T-helper 9 cell (primary cell): ENCODE results near the gene PLEKHA1.

Experiments
- DNase-seq: peaks from one replicate; pipeline ENCODE4 v3.0.0-alpha.2; 2020

PLEKHA1 gene

DNA sequence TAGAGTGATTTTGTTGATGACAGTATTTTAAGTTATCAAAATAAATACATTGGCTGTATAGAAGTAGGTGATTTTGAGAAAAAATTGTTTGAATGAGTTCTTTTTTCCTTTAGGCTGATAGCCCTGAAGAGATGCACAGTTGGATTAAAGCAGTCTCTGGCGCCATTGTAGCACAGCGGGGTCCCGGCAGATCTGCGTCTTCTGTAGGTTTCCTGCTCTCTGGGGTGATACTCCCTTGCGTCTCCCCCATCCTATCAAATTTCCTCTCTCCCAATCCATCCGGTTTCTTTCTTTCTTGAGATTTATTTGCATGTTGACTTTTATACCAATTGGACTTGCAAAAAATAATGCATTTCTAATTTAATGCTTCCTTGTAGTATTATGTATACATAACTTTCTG is 52.3 kb downstream of the PLEKHA1 start:
- no peak for DNase-seq

DNA sequence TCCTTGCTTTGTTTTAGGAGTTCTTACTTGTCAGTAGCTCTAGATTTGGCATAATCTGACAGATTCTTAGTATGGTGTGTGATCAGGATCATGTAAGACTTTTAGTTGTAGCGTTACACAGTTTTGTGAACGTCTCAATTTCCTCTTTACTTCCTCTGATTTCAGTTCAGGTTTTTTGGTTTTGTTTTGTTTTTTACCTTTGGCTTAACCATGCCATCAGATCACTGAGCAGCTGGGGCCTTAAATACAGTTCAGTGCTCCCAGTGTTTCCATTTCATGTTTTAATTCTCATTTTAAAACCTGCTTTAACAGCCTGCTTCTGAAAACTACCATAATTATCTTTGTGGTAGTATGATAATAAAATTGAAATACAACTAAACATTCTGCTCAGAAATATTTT is 52.8 kb downstream of the PLEKHA1 start:
- no peak for DNase-seq

DNA sequence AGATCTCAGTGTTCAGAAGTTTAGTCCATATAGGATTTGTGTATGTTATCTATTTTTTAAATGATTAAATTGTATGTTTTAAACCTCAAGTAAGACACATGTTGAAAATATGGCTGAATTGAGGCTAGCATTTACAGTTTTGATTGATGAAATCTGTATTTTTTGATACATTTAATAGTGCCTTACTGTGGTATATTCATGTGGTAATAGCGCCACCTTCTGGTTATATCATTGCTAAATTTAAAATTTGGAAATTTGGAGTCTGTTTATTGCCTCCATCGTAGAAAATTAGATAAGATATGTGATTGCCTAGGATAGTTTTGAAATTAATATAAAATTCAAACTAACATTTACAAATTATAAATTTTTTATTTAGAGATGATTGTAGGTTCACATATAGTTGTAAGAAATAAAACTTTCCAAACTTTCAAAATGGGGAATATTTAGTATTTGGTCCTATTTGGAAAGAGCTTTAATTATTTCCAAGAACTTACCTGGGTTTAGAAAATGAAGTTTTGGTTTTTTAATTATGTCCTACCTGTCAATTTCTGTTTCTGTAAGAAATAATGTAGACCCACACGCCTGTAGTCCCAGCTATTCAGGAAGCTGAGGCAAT is 60.8 kb downstream of the PLEKHA1 start:
- DNase-seq: no peak

DNA sequence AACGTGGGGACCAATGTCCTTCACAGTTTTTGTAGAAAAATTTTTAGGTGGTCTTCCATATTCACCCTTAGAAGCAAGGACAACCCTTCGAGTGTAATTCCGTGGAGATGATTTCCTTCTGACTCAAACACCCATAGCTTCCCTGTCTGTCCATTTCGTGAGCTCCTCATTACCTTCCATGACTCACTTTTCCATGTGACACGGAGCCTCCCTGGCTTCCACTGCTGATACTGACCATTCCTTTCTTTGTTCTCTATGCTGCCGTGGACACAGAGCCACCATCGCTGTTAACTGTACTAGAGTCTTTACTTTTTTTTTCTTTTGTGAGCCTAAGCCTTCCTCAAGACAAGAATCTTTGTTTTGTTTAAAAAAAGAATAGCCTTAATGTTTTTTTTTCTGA is 67.5 kb downstream of the PLEKHA1 start:
- no peak for DNase-seq

DNA sequence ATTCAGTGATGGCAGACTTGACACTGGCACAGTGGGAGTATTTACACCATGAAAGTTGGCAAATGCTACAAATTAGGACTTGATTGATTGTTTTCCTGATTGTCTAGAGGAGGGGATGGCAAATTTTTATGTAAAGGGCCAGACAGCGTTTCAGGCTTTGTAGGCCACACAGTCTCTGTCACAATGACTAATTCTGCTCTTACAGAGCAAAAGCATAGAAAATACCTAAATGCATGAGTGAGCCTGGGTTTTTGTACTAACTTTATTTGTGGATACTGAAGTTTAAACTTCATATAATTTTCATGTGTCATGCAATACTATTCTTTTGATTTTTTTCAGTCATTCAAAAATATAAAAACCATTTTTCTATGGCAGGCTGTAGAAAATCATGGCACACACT is 71.0 kb downstream of the PLEKHA1 start:
- DNase-seq: no peak

DNA sequence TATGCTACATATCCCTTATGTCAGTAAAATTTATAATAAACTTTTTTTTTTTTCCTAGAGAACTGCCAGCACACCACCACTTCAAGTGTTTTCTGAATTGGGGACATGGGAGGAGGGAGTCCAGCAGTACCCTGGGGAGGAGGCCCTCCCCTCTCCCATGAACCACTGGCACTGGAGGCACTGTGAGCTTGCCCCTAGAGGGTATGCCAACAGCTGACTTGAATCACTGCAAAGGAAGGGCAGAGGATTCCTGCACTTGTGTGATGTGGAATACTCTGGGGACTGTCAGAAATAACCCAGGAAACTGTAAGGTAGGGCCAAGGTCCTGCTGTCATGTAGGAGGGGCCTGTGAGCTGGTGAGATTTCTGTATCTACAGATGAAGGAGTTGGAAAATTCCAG is 71.4 kb downstream of the PLEKHA1 start:
- DNase-seq: no peak

DNA sequence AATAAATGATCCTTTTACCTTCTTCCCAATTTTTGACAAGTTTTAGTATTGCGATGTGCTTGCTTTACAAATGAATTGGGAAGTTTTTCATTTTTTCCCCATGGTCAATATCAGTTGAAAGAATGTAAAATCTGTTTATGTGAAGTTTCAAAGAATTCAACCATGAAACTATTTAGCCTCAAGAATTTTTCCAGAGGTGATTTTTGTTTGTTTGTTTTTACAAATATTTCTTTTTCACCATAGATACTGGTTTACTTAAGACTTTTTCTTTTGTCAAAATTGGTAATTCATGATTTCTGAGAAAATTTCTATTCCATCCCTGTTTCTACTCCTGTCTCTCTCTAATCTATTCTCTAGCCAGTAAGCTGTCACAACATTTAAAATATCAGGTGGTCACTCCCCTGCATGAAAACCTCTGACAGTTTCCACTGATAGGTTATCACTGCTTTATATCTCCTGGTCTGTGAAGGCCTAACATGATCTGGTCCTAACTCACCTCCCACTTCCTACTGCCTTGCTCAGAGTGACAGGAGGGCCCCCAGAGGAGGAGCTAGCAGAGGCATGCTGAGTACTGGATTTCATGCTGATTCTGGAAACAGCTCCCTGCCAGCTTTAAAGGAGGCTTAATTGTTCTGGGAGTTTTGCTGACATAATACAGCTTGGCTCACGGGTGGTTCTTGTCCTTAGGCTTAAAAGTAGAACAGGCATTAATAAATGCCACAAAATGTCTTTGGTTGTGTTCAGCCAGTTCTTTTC is 72.3 kb downstream of the PLEKHA1 start:
- no peak for DNase-seq

DNA sequence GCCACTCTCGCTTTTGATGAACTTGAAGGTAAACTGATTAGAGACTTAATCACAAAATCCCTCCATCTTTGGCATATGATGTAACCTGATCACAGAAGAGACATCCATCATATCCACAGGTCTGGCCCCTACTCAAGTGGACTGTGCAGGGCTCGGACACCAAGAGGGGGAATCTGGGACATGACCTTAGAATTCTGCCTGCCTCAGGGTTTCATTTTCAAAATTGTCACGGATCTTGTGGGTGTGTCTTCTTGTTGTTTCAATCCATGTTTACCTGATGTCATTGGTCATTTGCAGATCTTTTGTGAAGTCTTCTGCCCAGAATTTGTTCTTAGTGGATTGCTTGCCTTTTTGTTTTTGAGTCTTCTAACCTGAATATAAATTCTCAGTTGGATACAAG is 74.1 kb downstream of the PLEKHA1 start:
- no peak for DNase-seq

DNA sequence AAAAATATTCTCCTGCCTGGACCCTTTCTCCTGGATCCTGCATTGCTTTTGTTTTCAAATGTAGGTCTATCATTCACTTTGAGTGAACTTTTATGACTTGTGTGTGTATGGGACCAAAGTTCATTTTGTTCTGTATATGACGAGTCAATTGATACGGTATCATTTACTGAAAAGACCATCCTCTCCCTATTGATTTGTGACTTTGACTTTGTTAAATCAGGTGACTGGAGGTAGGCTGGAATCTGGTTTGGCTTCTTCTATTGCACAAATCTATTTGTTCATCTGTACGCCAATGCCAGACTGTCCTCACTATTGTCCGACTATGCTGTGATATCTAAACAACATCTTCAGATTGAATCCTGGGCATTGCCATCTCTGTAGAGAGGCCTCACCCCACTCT is 74.6 kb downstream of the PLEKHA1 start:
- DNase-seq: no peak

DNA sequence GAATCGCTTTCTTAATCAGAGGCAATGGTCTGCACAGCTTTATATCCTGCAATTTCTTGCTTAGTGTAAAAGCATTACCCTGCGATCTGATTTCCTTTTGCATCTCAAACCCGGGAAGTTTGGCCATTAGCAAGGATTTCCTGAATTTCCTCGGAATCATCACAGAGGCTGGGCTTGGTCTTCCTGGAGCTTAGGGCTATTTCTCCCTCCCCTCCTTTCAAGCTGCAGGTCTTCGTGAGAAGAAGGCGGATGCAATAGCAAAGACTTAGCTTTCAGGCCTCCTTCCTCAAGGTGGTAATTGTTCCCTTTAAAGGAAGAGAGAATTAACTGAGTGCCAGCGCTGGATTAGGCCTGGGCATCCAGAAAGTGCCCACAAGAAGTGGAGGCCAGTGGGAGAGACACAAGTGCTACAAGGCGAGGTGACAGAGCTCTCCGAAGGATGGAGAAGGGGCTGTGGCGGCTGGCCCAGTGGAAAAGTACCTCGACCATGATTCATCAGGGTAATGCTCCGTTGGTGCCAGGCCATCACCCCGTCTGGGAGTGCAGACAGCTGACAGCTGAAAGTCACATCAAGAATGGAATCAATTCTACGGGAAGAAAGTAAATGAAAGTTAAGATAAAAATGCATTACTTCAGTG is 76.0 kb downstream of the PLEKHA1 start:
- no peak for DNase-seq

DNA sequence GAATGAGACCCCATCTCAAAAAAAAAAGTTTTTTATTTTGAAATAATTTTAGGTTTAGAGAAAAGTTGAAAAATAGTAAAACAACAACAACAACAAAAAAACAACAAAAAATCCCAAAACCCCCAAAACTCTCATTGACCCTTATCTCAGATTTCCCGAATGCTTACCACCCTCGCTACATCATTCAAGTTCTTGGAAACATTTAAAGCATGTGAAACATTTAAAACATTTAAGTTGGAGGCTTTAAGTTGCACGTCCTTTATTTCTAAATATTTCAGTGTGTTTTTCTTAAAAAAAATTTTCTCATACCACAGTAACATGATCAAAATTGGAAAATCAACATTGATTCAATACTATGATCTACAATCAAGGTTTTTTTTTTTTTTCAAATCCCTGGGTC is 79.6 kb downstream of the PLEKHA1 start:
- no peak for DNase-seq

DNA sequence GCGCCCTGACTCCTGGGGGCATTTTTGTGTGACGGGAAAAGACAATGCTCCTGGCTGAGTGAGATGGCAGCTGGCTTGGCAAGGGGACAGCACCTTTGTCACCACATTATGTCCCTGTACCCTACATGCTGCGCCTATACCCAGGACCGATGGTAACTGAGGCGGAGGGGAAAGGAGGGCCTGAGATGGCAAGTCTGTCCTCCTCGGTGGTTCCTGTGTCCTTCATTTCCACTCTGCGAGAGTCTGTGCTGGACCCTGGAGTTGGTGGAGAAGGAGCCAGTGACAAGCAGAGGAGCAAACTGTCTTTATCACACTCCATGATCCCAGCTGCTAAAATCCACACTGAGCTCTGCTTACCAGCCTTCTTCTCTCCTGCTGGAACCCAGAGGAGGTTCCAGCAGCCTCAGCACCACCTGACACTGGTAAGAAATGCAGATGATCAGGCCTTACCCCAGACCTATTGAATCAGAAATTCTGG is 80.1 kb downstream of the PLEKHA1 start, which contains the start of gene ARMS2:
Gene ARMS2 (plus strand): TSS at position 51 of the 478 bp plus-strand sequence. CDS start 75 bp downstream, at position 126.
- no peak for DNase-seq

DNA sequence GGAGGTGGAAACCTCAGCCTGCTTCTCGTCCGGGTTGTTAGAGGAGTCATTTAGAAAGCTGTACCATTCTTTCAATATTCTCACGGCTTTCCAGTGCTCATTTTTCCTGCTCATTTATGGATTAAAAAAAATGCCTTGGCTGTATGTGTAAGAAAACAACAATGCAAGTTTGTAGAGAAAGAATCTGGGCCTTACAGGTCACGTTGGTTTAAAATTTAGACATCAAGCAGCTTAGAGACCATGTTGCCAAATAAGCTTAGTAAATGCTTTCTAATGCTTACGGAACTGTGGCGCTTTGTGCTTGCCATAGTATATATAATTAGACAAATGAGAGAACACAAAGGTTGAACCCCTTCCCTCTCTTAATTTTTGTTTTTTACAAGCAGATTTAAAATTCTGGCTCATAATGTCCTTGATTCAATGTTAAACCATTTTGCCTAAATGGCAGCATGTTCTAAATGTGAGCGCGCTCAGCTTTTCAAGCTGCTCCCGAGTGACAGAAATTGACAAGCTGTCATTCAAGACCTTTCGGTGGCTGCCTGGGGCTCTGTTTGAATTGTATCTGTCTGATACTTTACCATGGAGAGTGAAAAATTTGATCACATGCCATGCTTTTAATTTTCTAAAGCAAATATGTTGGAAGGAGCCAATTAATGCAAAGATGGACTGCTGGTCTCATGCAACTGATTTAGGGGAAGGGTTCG is 81.0 kb downstream of the PLEKHA1 start:
- no peak for DNase-seq

DNA sequence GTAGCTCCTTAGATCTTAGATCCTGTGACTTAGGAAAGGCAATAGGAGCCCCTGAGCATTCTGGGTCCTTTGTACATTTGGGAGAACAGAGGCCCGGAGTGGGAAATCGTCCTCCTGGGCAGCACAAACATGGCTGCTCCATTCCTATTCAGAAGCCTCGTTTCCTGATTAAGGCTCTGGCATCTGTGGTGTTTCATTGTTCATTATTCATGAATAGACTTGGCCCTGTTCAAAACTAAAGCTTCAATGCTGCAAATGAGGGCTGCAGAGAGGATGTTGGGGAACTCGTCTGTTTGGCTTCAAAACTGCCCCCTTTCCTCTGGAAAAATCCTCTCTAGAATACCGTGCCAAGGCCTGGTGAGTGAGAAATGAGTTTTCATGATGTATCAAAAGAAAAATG is 83.4 kb downstream of the PLEKHA1 start:
- no peak for DNase-seq

DNA sequence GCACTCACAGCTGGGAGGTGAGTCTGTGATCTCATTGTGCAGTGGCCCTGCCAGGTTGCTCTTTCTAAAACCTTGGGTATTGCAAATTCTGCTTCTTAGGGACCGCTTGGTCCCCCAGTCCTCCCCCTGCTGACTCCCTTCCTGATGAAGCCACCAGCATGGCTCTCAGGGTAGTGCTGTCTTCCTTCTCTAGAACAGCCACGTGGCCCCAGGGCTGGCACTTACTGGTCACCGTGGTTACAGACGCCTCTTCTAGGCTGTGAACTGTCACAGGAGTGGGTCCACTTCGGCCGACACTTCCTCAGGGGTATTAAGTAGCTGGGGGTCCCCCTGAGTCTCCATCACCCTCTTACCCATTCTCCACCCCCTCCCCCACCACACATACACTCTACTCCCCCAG is 84.2 kb downstream of the PLEKHA1 start:
- no peak for DNase-seq

DNA sequence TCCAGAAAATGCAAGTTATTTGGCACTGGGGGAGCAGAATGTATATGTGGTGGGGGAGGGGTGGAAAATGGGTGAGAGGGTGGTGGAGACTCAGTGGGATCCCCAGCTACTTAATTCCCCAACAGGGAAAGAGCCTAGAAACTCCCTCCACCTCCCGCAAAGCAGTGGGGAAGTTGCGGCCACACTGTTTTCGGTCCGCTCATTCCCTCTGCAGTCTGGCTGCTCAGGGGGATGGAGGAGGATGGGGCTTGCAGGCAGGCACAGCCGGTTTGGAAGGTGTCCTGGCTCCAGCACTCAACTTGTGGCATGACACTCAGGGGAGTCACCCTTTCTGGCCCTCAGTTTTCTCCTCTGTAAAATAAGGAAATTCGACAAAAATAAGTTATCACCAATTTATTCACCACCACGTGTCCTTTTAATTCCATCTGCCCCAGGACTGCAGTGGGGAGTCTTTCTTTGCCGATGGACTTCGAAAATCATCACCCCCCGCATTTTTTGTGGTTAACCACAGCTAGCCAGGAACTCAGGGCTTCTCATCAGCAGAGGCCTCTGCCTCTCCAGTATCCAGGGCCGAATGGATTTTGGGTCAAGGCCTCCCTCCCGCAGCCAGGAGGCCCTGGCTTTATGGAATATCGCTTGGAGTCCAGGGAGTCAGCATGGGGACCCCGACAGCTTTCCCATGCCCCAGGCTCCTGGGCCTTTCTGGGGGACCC is 85.2 kb downstream of the PLEKHA1 start:
- no peak for DNase-seq

DNA sequence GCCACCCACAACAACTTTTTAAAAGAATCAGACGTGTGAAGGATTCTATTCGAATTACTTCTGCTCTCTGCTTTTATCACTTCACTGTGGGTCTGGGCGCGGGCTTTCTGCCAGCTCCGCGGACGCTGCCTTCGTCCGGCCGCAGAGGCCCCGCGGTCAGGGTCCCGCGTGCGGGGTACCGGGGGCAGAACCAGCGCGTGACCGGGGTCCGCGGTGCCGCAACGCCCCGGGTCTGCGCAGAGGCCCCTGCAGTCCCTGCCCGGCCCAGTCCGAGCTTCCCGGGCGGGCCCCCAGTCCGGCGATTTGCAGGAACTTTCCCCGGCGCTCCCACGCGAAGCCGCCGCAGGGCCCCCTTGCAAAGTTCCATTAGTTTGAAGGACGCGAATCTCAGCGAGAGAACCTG is 86.4 kb downstream of the PLEKHA1 start:
- DNase-seq: no peak

DNA sequence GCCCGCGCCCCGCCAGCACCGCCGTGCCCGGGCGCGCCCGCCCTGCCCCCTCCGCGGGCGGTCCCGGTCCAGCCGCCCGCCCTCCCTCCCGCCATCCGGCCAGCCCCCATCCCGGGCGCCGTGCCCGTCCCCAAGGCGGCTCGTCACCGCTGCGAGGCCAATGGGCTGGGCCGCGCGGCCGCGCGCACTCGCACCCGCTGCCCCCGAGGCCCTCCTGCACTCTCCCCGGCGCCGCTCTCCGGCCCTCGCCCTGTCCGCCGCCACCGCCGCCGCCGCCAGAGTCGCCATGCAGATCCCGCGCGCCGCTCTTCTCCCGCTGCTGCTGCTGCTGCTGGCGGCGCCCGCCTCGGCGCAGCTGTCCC is 86.8 kb downstream of the PLEKHA1 start, which contains the start of gene HTRA1:
Gene HTRA1 (plus strand): TSS at position 187 of the 362 bp plus-strand sequence. CDS start 100 bp downstream, at position 287.
- no peak for DNase-seq

DNA sequence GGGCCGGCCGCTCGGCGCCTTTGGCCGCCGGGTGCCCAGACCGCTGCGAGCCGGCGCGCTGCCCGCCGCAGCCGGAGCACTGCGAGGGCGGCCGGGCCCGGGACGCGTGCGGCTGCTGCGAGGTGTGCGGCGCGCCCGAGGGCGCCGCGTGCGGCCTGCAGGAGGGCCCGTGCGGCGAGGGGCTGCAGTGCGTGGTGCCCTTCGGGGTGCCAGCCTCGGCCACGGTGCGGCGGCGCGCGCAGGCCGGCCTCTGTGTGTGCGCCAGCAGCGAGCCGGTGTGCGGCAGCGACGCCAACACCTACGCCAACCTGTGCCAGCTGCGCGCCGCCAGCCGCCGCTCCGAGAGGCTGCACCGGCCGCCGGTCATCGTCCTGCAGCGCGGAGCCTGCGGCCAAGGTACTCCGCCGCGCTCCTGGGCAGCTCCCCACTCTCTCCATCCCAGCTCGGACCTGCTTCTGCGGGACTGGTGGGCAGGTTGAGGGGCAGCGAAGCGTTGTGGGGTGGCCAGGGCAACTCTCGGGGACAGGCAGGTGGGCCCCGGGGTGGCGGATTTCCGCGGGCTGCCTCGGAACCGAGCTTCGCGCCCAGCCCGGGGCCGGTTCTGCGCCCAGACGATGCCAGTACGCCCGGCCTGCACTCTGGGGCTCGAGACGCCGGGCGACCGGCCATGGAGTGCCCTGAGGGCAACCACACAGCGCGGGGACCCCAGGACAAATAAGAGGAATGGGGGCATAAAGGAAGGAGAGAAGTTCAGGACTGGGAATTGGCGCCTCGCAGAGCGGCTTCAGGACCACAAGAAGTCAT is 87.4 kb downstream of the PLEKHA1 start:
- no peak for DNase-seq

DNA sequence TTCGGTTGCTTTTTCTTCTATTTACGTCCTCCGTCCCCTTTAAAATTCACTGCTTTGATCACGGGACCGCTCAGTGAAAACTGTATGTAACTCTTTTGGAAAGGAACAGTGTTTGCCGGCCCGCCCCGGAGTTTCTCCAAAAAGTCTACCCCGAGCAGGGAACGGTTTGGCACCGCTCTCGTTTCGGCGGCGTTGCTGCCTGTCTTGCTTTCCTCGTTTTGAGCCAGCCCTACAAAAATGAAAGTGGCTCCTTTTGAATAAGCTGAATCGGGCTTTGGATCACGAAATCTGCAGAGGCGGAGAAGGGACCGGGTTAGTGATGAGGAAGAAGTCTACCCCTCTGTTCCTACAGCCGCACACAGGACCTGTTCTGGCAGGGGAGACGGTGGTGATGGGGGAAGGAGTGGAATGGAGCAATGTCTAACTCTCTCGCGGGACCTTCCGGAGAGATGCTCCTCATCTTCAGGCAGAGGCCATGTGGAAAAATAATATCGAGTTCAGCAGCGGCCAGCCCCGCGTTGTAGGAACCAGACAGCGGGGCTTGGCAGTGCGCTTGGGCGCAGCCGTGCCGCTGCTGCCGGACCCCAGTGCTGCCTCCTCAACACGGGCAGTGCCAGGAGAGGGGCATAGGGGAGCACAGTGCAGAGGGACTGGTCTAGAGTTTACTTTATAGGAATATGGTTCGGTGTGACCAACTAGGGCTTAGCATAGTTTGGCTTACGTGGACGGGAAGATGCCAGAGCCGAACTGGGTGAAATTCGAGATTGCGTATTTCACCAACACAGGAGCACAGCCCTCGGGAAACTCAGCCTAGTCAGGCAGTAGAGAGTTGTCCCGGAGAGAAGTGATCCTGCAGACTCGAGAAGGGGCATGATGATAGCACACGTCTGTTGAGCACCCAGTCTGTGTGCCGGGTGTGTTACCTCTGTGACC is 88.3 kb downstream of the PLEKHA1 start:
- no peak for DNase-seq
